HG03097 (cell line): ENCODE measurements around the gene VPS25.
"Not testable (repeated sequence)": the region's sequence is repeated elsewhere in the genome, so short reads cannot be mapped to it uniquely, and the experiment has no call there.

ENCODE experiments used
- ATAC-seq: cut with Tn5 transposase; IDR thresholded peaks from one replicate; pipeline ENCODE4 v1.9.1; 2021; ENCODE audit not compliant: unreplicated experiment, low FRiP score

The VPS25 gene

DNA sequence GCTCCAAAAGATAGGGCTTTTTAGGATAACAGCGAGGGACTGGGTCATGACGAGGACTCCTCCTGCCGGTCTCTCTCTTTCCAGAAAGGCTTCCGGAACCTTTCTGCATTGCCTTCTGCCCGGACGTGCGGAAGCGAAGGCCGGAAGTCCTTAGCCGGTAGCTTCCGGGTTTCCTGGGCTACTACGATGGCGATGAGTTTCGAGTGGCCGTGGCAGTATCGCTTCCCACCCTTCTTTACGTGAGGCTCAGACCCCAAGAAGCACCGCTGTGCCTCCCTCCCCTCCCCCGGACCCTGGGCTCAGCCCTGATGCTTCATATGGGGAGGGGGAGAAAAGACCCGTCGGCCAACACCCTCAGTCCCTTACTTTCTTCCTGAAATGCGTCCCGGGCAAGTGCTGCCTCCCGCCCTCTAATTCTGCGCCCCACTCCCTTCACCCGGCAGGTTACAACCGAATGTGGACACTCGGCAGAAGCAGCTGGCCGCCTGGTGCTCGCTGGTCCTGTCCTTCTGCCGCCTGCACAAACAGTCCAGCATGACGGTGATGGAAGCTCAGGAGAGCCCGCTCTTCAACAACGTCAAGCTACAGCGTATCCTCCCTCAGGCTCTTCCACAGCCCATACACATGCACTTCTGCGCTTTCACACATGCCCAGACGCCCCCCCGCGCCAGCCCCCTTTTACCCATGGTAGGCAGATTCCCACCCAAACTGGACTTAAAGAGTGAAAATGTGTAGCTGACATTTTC lies at the start of gene VPS25:
Gene VPS25, plus strand, starts transcription at position 160 of the 746 bp plus-strand sequence. Its CDS starts 27 bp downstream, at position 187.
- peak; percentile 75 for ATAC-seq

DNA sequence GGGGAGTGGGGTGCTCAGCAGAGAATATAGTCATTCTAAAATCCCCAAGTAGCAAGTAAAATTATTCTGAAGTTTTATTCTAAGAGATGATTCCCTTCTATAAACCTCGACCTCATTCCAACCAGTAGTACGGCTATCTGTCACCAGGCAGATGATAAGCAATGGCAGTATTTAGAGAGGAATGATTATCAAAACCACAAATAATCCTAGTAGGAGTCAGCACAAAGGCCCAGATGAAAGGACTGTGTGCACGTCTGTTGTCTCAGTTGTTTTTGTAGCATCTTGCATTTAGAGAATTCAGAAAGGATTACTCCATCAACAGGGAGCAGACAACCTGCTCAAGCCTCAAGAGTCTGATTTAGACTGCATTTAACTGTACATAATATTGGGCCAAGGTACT lies 49.6 kb upstream of the VPS25 start:
- no peak for ATAC-seq

DNA sequence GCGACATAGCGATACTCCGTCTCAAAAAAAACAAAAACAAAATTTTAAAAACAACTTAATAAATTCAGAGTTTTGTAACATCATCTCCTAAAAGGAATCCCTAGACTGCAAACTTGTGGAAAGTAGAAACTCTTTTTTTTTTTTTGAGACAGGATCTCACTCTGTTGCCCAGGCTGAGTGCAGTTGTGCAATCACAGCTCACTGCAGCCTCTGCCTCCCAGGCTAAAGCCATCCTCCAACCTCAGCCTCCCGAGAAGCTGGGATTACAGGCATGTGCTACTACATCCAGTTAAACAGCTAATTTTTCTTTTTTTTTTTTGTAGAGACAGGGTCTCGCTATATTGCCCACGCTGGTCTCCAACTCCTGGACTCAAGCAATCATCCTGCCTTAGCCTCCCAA lies 48.1 kb upstream of the VPS25 start:
- ATAC-seq = no peak

DNA sequence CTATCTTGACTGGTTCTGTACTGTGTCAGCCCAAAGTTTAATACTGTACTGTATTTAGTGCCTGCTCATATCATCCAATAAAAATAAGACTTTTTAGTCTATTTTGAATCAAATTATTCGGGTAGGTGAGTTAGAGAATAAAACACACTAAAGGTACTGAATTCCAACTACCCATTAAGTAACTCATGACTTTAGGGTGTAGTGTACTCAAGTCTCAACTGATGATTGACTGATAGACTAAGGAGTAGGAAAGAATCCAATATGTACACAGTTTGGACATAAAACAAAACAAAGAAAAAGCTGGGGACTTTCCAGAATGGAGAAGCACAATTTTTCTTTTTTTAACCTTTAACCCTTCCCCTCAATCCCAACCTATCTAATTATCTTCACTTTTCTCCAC lies 32.5 kb upstream of the VPS25 start:
- no peak for ATAC-seq

DNA sequence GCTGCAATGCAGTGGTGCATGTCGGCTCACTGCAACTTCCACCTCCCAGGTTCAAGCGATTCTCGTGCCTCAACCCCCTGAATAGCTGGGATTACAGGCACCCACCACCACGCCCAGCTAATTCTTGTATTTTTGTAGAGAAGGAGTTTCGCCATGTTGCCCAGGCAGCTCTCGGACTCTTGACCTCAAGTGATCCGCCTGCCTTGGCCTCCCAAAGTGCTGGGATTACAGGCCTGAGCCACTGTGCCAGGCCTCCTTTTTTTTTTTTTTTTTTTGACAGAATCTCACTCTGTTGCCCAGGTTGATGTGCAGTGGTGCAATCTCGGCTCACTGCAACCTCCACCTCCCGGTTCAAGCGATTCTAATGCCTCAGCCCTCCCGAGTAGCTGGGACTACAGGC lies 30.3 kb upstream of the VPS25 start:
- not testable (repeated sequence) for ATAC-seq

DNA sequence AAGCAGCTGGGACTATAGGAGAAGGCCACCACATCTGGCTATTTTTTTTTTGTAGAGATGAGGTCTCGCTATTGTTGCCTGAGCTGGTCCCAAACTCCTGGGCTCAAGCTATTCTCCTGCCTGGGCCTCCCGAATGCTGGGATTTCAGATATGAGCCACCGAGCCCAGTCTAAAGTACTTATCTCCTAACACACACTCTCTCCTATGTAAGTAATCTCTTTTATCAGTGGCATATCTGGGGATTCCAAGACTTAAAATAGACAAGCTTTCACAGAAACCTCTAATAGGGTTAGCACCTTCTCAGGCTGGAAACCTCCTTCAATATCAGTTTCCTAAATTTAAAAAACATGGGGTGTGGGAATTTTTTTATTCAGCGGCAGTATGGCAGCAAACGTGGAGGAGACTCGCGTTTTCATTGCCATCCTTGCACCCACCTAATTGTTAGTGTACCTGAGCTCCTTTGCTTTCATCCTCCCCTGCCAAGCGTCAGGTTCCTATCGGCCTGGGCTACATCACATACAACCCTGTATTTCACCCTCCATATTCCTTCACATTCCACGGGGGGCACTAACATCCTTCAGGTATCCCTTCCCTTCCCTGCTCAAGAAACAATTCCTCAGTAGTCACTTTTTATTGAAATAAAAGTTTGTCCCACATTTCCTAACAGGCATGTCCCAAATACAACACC lies 29.5 kb upstream of the VPS25 start:
- ATAC-seq = no peak

DNA sequence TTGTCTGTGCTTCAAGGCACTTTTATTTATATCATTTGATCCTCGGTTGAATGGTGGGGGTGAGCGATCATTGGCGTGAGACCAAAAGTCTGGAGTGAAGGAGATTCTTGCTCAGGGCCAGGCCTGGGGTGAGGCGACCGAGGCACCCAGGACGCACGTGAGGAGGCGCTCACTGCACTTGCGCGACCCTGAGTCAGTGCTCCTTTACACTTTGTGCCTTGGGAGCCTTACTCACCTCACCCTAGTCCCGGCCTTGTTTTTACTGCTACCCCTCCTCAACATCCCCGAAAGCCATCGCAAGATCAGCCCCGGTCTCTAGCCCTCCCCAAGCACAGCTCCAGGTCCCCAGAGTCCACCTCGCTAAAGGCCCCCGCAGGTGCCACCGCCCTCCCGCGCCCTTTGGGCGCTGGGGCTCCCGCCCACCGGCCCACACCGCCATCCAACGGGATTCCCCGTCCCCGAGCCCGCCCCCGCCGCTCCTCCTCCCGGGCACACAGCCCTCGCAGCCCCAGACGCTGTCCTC lies 28.9 kb upstream of the VPS25 start:
- ATAC-seq = peak; percentile 44

DNA sequence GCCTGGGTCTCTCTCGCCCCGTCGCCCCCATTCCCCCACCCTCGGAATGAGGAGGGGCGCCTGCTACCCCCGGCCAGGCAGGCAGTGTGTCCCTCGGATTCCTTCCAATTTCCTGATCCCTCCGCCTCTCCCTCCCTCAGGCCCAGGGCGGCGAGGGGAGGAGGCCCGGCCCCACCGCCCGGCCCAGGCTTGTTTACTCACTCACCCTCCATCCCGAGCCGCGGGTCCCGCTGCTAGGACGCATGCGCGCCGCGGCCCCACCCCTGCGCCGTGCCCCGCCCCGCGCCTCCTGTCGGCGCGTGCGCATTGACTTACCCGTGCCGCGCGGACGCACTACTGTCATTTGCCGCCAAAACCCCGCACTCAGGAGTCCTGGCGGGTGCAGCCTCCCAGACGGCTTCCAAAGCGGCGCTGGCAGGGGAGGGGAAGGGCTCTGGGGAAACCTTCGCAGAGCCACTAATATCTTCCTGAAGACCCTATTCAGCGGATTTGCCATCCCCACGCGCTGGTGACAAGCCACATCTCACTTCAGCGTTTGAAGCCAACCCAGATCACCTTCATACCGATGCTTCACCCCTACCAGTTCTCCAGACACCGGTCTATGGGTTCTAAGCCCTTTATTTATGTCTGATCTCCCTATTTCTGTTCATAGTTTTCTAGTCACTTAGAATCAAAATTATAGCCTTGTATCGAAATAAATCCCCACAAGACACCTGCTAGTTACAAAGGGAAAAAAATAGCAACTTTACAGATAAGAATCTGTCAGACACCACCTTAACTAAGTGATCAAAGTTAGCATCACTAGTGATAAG lies 28.2 kb upstream of the VPS25 start, which contains the start of gene EZH1:
Gene EZH1, minus strand, starts transcription at position 235 of the 812 bp plus-strand sequence. CDS start 16,099 bp downstream, outside the sequence.
- peak; percentile 78 for ATAC-seq

DNA sequence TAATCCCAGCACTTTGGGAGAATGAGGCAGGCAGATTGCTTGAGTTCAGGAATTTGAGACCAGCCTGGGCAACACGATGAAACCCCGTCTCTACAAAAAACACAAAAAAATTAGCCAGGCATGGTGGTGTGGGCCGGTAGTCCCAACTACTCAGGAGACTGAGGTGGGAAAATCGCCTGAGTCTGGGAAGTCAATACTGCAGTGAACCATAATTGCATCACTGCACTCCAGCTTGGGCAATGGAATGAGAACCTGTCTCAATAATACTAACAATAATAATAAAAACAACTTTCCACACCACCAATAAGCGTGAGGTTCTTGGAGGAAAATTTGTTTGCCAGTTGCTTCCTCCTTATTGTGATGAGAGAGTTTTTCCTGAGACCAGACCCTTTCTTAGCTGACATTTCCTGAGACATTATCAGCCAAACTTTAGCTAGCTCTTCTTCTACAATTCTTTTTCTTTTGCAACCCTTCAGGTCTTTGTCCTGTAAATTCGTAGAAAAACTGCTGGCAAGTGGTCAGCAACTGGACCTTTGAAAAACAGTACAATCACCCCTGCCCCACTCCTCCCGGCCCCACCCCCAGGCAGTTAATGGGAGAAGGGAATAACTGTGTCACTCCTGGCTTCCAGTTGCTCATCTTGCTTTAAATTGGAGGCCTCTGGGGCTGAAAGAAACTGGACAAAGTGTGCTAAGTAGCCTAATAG lies 24.9 kb upstream of the VPS25 start:
- no peak for ATAC-seq

DNA sequence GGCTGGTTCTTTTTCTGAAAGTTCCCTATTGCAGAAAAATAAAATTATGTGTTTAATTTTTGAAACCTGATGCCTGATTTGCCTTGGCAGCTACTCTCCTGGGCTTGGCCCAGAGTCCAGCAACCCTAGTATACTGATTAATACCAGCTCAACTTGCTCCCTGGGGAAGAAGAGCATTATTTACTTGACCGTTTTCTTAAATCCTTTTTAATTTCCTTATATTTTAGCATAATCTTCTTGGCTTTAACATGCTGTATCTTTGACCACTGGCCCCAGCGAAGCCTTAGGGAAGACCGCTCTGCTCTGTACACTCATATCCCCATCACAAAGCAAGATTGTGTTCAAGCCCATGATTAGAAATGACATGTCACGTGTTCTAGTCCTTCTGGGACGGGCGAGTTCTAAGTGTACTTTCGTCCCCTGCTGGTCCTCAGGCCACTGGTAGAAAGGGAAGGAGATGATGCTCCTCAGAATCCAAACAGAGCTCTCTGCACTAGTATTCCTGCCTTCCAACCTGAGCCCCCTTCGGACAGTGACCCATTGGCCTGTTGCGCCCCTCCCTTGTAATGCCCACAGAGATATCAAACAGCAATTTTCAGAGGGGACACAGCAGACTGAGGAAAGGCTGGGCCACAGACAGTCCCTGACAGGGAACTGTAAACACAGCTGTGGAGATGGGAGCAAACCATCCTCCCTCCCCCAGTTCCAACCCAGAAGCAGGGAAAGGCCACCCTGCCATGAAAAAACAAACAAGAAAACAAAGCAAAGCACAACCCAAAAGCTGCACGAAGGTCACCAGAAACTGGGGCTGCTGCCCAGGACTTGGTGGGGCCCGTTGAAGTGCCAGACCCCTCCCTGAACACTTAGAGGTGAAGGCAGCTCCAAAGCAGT lies 24.1 kb upstream of the VPS25 start:
- ATAC-seq = no peak

DNA sequence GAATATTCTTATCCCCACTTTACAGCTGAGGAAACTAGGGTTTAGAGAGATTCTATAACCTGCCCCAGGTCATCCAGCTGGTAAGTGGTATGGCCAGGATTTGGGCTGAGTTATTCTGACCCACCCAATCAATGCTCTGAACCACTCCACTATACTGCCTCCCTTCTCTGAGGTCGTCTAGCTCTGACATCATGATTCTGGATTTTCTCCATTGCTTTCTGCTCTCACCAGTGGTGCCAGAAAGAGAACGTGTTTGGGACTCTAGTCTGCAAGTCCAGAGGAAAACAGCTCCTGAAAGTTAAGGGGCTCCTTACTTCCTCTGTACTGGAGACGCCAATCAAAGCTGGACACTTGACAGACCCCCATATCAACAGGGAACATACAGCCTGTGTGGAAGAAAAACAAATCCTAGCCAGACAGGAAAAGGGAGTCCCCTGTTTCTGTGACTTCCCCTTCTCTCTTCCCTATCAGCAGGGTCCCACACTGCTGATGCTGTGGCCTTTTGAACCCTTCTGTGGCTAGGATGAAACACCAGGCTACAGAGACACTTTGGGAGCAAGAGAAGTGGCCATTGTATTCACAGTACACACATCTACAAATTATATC lies 22.4 kb upstream of the VPS25 start:
- ATAC-seq = no peak

DNA sequence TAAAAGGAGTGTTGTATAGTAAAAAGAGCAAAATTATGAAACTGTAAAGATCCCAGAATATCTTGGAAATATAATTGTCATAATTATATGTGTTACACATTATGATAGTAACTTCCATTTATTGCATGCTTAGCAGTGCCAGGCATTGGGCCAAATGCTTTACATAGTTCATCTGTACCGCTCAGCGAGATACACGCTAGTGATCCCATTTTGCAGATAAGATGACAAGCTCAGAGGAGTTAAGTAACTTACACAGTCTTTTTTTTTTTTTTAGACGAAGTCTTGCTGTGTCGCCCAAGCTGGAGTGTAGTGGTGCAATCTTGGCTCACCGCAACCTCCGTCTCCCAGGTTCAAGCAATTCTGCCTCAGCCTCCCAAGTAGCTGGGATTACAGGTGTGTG lies 21.6 kb upstream of the VPS25 start:
- no peak for ATAC-seq

DNA sequence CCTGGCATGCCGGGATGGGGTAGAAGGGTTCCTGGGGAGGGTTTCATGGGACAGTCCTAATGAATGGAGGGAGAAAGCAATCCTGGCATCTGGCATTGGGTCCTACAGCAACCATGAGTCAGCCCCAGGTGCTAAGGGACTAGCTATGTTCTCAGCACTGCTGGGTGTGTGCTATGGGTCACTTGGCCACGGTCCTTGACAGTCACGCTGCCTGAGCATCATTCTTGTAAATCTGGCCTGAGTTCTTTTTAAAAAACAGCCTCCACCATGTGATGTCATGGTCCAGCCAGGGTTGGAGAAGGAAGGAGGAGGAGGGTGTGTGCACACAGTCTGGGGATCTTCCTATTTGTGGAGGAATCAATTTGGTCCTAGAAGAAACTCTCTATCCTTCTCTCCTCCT lies 18.5 kb upstream of the VPS25 start:
- no peak for ATAC-seq

DNA sequence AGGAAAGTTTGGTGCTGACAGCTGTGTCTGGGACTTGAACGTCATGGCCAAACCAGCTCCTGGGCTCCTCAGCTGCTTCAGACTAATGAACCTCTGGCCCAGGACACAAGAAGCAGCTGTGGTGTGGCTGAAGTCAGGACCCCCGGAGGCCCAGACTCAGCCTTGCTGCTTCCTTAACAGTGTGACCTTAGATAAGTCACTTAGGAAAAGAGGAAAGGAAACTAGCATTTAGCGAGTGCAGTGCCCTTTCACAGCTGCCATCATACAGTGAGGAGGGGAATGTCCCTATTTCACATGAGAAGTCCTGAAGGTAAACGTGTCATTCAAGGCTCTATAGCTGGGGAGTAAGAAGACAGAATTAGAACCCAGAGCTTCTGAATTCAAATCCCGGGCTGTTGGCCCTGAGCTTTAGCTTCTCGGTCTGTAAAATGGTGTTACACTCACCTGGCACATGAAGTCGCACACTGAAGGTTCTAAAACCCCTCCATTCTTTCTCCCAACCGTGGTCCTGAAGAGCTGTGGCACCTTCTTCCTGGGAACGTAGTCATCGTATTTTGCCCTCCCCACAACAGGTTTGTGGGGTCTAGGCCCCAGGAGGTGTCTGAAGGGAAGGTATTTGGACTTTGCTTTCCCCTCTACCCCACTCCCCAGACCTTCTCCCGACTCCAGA lies 13.1 kb upstream of the VPS25 start:
- no peak for ATAC-seq

DNA sequence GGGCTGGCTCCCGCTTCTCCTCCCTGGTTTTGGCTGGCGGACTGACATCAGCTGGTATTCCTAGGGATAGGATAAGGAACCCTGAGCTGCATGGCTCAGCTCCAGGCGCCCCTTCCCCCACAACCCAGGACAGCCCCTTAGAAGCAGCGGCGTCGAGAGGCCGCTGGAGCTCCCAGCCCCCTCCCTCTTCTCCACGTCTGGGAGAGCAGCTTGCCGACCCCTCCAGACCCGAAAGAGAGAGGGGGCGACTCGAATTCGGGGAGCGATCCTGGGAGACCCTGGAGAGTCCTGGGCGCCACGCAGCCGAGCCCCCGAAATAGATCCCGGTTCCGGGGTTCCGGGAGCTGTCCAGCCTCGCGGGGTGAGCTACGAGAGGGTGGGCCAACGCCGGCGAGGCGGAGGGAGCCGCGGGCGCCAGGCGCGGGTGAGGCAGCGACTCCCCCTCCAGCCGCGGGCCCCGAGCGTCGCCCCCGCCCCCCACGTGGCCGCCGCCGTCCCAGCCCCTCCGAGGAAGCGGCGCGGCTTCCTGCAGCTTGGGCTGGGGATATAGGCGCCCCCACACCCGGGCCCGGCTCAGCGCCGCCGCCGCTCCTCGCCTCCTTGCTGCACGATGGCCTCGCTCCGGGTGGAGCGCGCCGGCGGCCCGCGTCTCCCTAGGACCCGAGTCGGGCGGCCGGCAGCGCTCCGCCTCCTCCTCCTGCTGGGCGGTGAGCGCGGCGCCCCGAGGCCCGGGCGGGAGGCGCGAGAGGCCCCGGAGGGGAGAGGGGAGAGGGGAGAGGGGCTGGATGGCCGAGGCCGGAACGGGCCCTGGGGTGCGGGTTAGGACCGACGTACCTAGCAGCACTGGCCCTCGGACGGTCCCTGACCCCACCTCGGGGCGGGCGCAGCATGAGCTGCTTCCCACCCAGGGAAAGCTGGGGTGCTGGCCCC lies 12.3 kb upstream of the VPS25 start, which contains the start of gene RAMP2:
Gene RAMP2, plus strand, starts transcription at position 576 of the 930 bp plus-strand sequence. Its CDS starts 35 bp downstream, at position 611.
- ATAC-seq = no peak

DNA sequence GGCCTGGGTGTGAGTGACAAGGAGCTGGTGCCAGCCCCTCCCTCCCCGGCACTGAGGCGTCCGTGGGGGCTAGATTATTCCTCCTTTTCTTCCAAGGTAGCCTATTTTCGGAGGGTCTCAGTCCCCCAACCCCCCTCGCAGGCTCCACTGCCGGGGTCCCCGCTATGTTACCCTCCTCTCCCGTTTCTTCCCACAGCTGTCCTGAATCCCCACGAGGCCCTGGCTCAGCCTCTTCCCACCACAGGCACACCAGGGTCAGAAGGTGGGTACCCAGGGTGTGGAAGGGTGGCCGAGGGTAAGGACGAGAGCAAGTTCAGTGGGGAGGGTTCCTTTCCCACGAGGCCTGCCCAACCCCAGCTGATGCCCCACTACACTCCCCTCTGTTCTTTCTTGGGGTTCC lies 11.6 kb upstream of the VPS25 start:
- no peak for ATAC-seq

DNA sequence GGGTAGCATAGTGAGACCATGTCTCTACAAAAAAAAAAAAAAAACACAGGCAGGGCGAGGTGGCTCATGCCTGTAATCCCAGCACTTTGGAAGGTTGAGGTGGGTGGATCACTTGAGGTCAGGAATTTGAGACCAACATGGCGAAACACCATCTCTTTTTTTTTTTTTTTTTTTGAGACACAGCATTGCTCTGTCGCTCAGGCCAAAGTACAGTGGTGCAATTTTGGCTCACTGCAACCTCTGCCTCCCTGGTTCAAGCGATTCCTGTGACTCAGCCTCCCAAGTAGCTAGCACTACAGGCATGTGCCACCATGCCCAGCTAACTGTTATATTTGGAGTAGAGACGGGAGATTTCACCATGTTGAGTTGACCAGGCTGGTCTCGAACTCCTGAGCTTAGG lies 7.1 kb upstream of the VPS25 start:
- no peak for ATAC-seq
